H1 (cell line): ENCODE data around the gene FGF19. TPM values are rescaled to one million over a fixed set of nuclear protein-coding genes. Genes with fewer than 3 reads are reported as not detected.

ENCODE experiments used
- CTCF ChIA-PET: fragments of 300-600 bp; sonication (Branson Sonifier 250); formaldehyde crosslinking; loops from one replicate; lab custom pipeline; 2021; ENCODE audit not compliant: partially characterized antibody; lab: Charles Lee
- POLR2A ChIA-PET: fragments of 300-600 bp; sonication (Branson Sonifier 250); formaldehyde crosslinking; loops from one replicate; lab custom pipeline; 2021; ENCODE audit warnings: inconsistent platforms; ENCODE audit not compliant: partially characterized antibody; lab: Charles Lee
- DNase-seq, 2 experiments: peaks; one replicate each; pipeline versions ENCODE4 v3.0.0 to v3.0.0-alpha.2; 2010 to 2022; ENCODE audit warnings: low spot score in 2 of 2, low read depth in 1 of 2, mixed read lengths in 1 of 2
- FAIRE-seq: peaks from 2 replicates; lab custom pipeline; 2011; peaks lifted over from hg19 to GRCh38; lab: Jason Lieb, UNC
- H2AFZ ChIP-seq: 2 replicates; pipeline ENCODE4 v1.8.1; 2012; ENCODE audit warnings: low read length, inconsistent platforms
- H2AK5ac ChIP-seq: 2 replicates; pipeline ENCODE4 v1.6.1; 2013; ENCODE audit warnings: low read depth, low read length
- H2BK120ac ChIP-seq: replicated peaks from 2 replicates; pipeline ENCODE3; 2013; ENCODE audit warnings: low read depth, low read length, inconsistent platforms
- H2BK12ac ChIP-seq: 2 replicates; pipeline ENCODE4 v1.6.1; 2013; ENCODE audit warnings: low read depth, low read length
- H2BK15ac ChIP-seq: 2 replicates; pipeline ENCODE4 v1.6.1; 2013; ENCODE audit warnings: low read length
- H2BK20ac ChIP-seq: 2 replicates; pipeline ENCODE4 v1.6.1; 2013; ENCODE audit warnings: low read length
- H2BK5ac ChIP-seq: 2 replicates; pipeline ENCODE4 v1.6.1; 2013; ENCODE audit warnings: low read depth, low read length
- H3K14ac ChIP-seq: 2 replicates; pipeline ENCODE4 v1.6.1; 2013; ENCODE audit warnings: inconsistent platforms; ENCODE audit not compliant: insufficient read length
- H3K18ac ChIP-seq: 2 replicates; pipeline ENCODE4 v1.6.1; 2013; ENCODE audit warnings: low read length; ENCODE audit errors: extremely low read depth
- H3K23ac ChIP-seq: 2 replicates; pipeline ENCODE4 v1.6.1; 2013; ENCODE audit warnings: inconsistent platforms; ENCODE audit not compliant: insufficient read length
- H3K23me2 ChIP-seq: 2 replicates; pipeline ENCODE4 v1.6.1; 2013; ENCODE audit warnings: low read depth, low read length
- H3K27ac ChIP-seq: 2 replicates; pipeline ENCODE4 v1.6.1; 2011; ENCODE audit warnings: low read depth, low read length, inconsistent platforms
- H3K27me3 ChIP-seq, 4 experiments: replicated peaks in 1 of 4; 1 replicate in 1 of 4; 2 replicates in 3 of 4; pipeline versions ENCODE4 v1.6.1 to v1.8.1; 2011 to 2013; ENCODE audit warnings: low read length in 3 of 4, mild to moderate bottlenecking in 3 of 4, inconsistent platforms in 2 of 4, mixed read lengths in 2 of 4, moderate library complexity in 1 of 4; ENCODE audit not compliant: control insufficient read depth in 3 of 4, insufficient read depth in 3 of 4; ENCODE audit errors: extremely low read depth in 1 of 4
- H3K36me3 ChIP-seq, 4 experiments: 2 replicates each; pipeline versions ENCODE4 v1.6.1 to v1.8.1; 2011 to 2013; ENCODE audit warnings: mild to moderate bottlenecking in 4 of 4, low read length in 3 of 4, moderate library complexity in 2 of 4, control low read depth in 1 of 4, inconsistent platforms in 1 of 4; ENCODE audit not compliant: insufficient read depth in 4 of 4, control insufficient read depth in 2 of 4
- H3K4ac ChIP-seq: replicated peaks from 2 replicates; pipeline ENCODE3; 2013; ENCODE audit warnings: low read length, low read depth, mixed read lengths, inconsistent platforms; ENCODE audit not compliant: insufficient read length
- H3K4me1 ChIP-seq, 4 experiments: replicated peaks in 1 of 4; 1 replicate in 1 of 4; 2 replicates in 3 of 4; pipeline versions ENCODE4 v1.6.1 to v1.8.1; 2011 to 2013; ENCODE audit warnings: low read length in 3 of 4, inconsistent platforms in 2 of 4, mixed read lengths in 1 of 4; ENCODE audit not compliant: insufficient read depth in 4 of 4, control insufficient read depth in 3 of 4
- H3K4me2 ChIP-seq, 2 experiments: 2 replicates each; pipeline versions ENCODE4 v1.6.1 to v1.8.1; 2011 to 2013; ENCODE audit warnings: low read depth in 2 of 2, low read length in 2 of 2, control low read depth in 1 of 2, inconsistent platforms in 1 of 2, mild to moderate bottlenecking in 1 of 2; ENCODE audit not compliant: insufficient read depth in 1 of 2
- H3K4me3 ChIP-seq, 4 experiments: fragments of 200-600, 300-600 bp in 1 of 4; sonication (generic), shearing (Covaris generic), sonication (Bioruptor Twin) in 1 of 4; 2 replicates each; pipeline versions ENCODE4 v1.5.1 to v1.8.1; 2011 to 2016; ENCODE audit warnings: low read length in 4 of 4, low read depth in 3 of 4, control low read depth in 2 of 4, inconsistent platforms in 2 of 4, mild to moderate bottlenecking in 2 of 4, mixed read lengths in 1 of 4, moderate library complexity in 1 of 4; ENCODE audit not compliant: insufficient read depth in 2 of 4; ENCODE audit errors: extremely low read depth in 1 of 4
- H3K56ac ChIP-seq: replicated peaks from 2 replicates; pipeline ENCODE3; 2013; ENCODE audit warnings: low read depth, mild to moderate bottlenecking, mixed read lengths, low read length, inconsistent platforms; ENCODE audit not compliant: insufficient read length
- H3K79me1 ChIP-seq: 2 replicates; pipeline ENCODE4 v1.6.1; 2013; ENCODE audit warnings: low read depth, low read length, control low read depth
- H3K79me2 ChIP-seq, 2 experiments: 2 replicates each; pipeline versions ENCODE4 v1.6.1 to v1.8.1; 2012 to 2013; ENCODE audit warnings: low read length in 2 of 2, mild to moderate bottlenecking in 2 of 2, inconsistent platforms in 1 of 2; ENCODE audit not compliant: insufficient read depth in 2 of 2, control insufficient read depth in 1 of 2
- H3K9ac ChIP-seq, 4 experiments: replicated peaks in 1 of 4; 1 replicate in 1 of 4; 2 replicates in 3 of 4; pipeline versions ENCODE4 v1.6.1 to v1.8.1; 2011 to 2013; ENCODE audit warnings: low read depth in 3 of 4, low read length in 3 of 4, control low read depth in 2 of 4, mild to moderate bottlenecking in 2 of 4, moderate library complexity in 2 of 4, inconsistent platforms in 1 of 4; ENCODE audit errors: extremely low read depth in 1 of 4
- H3K9me3 ChIP-seq, 2 experiments: 2 replicates each; pipeline versions ENCODE4 v1.6.1 to v1.8.1; 2012 to 2013; ENCODE audit warnings: mild to moderate bottlenecking in 2 of 2, moderate library complexity in 2 of 2, control low read depth in 1 of 2, inconsistent platforms in 1 of 2, low read depth in 1 of 2, low read length in 1 of 2, mixed read lengths in 1 of 2; ENCODE audit not compliant: insufficient read depth in 2 of 2
- H4K20me1 ChIP-seq, 2 experiments: replicated peaks in 1 of 2; 2 replicates each; pipeline versions ENCODE3 to v1.8.1; 2011 to 2013; ENCODE audit warnings: inconsistent platforms in 2 of 2, low read length in 2 of 2, mild to moderate bottlenecking in 1 of 2; ENCODE audit not compliant: insufficient read depth in 2 of 2, control insufficient read depth in 1 of 2
- H4K5ac ChIP-seq: 2 replicates; pipeline ENCODE4 v1.6.1; 2013; ENCODE audit warnings: low read length, low read depth, mixed read lengths, inconsistent platforms; ENCODE audit not compliant: insufficient read length
- H4K8ac ChIP-seq: 2 replicates; pipeline ENCODE4 v1.8.0; 2013; ENCODE audit warnings: mild to moderate bottlenecking, moderate library complexity, low read length, inconsistent platforms; ENCODE audit not compliant: insufficient read depth; ENCODE audit errors: extremely low read depth
- H4K91ac ChIP-seq: replicated peaks from 2 replicates; pipeline ENCODE3; 2013; ENCODE audit warnings: low read length, mixed read lengths, inconsistent platforms; ENCODE audit not compliant: insufficient read length
- CHD1 ChIP-seq: IDR thresholded peaks from 2 replicates; pipeline ENCODE4 v1.6.1; 2012; ENCODE audit warnings: low read depth, low read length, improper control_type of control experiment
- CTCF ChIP-seq, 3 experiments: IDR thresholded peaks; 1 replicate in 2 of 3; 2 replicates in 1 of 3; pipeline versions ENCODE4 v1.5.1 to v1.6.1; 2011; ENCODE audit warnings: low read length in 3 of 3, mild to moderate bottlenecking in 3 of 3, inconsistent platforms in 2 of 3, low read depth in 1 of 3, moderate library complexity in 1 of 3; ENCODE audit not compliant: insufficient read depth in 1 of 3; ENCODE audit errors: control extremely low read depth in 1 of 3
- GABPA ChIP-seq: IDR thresholded peaks from 2 replicates; pipeline ENCODE4 v1.6.1; 2011; ENCODE audit warnings: mild to moderate bottlenecking, low read length, moderate library complexity, borderline replicate concordance; ENCODE audit not compliant: insufficient read depth
- RAD21 ChIP-seq, 2 experiments: IDR thresholded peaks in 1 of 2; conservative IDR thresholded peaks in 1 of 2; 2 replicates each; pipeline ENCODE4 v1.6.1; 2011; ENCODE audit warnings: low read depth in 2 of 2, low read length in 2 of 2, improper control_type of control experiment in 1 of 2, inconsistent platforms in 1 of 2, mild to moderate bottlenecking in 1 of 2, moderate library complexity in 1 of 2
- WGBS, 2 experiments: shearing (Covaris generic) in 1 of 2; methylation state at CpG; one replicate each; pipeline versions ENCODE4 v1.1.6 to v1.1.7; 2013 to 2015; ENCODE audit warnings: low lambda C conversion rate in 2 of 2, mixed read lengths in 2 of 2, inconsistent platforms in 1 of 2, low coverage in 1 of 2, missing lambda C conversion rate in 1 of 2; ENCODE audit not compliant: insufficient replicate concordance in 2 of 2, insufficient coverage in 1 of 2, insufficient read length in 1 of 2; ENCODE audit errors: extremely low coverage in 1 of 2, missing lambda C conversion rate in 1 of 2; 5-methylcytosine and 5-hydroxymethylcytosine counted together
- polyA plus RNA-seq, 7 experiments: library from polyadenylated mRNA; depleted of rRNA in 3 of 7; stranded (reverse) in 5 of 7; unstranded in 2 of 7; fragments of >200 nt in 5 of 7; fragments of 200-250 nt in 2 of 7; gene quantifications; 1 replicate in 5 of 7; 2 replicates in 1 of 7; 4 replicates in 1 of 7; pipeline versions ENCODE4 v1.2.1 to v1.2.3, GENCODE V29; 2011 to 2013; ENCODE audit warnings: missing spikeins in 2 of 7, mixed read lengths in 2 of 7
- total RNA-seq: library from RNA; stranded (reverse); fragmentation: NEBNext Ultra II Directional; extraction: Animal tissue kit (Norgen Biotek cat#: 25700); gene quantifications from 2 replicates; pipeline ENCODE4 v1.2.1, GENCODE V29; 2021

FGF19 gene
- total and polyA plus RNA-seq, 2 of the 8 experiments (the other 6 are each of a cell fraction or from before 2014, with no cell fraction given) = 9.6 to 14.8 TPM

GRCh38 chr11:69662021-69662698 is 41.7 kb downstream of the FGF19 start:
- Histone ChIP-seq H3K18ac (no peak overlapping the region), H2BK20ac (no peak overlapping the region), H3K27ac (no peak overlapping the region), H3K4me1 (peaks cover 5 to 16% (median 13%) of the 10 kb centered on the region in 4 experiments), H2BK12ac (no peak overlapping the region), H3K4me2 (no peak overlapping the region), H2BK15ac (no peak overlapping the region), H3K23me2 (no peaks in the 10 kb centered on the region), H3K79me1 (no peaks in the 10 kb centered on the region), H3K9ac (no peak overlapping the region), H2BK120ac (no peak overlapping the region), H3K79me2 (no peaks in the 10 kb centered on the region), H3K14ac (no peak overlapping the region), H3K36me3 (peaks cover 0 to 4% (median under 1%) of the 10 kb centered on the region in 4 experiments; a peak in 3 of 8 replicates), H4K5ac (no peak overlapping the region), H4K91ac (no peak overlapping the region), H3K27me3 (no peaks in the 10 kb centered on the region; a peak in 1 of 7 replicates), H2AK5ac (no peak overlapping the region), H3K56ac (no peak overlapping the region), H3K9me3 (no peaks in the 10 kb centered on the region), H2BK5ac (no peak overlapping the region), H3K23ac (no peak overlapping the region), H4K20me1 (peaks cover 0 to 2% of the 10 kb centered on the region in 2 experiments), H2AFZ (no peak overlapping the region), H4K8ac (no peak overlapping the region), H3K4me3 (no peak overlapping the region), H3K4ac (no peak overlapping the region)
- DNase-seq (no peak), FAIRE-seq (peak; percentile 7)
- 89% methylated on average over 16 of the region's 16 CpGs; no CpG with 5 or more reads in 1 of the 2 experiments for WGBS, 2 experiments
- POLR2A ChIA-PET = interaction anchor here (1.4 to 10.9 kb wide), 4 partner anchors 12 to 21 kb away, joined by 3 to 197 read pairs (median 6); partner anchors contain the start of genes CCND1 and LTO1
- TF ChIP-seq CHD1 = no peak
- TF ChIP-seq CTCF (IDR thresholded peaks at IDR 0.05; ENCODE audit: control extremely low read depth in 1 of 3, insufficient read depth in 1 of 3, low read depth in 1 of 3, low read length in 3 of 3) = peak; percentile 47 to 74 (median 54)
- TF ChIP-seq RAD21 (IDR thresholded peaks at IDR 0.05 in 1 of 2, conservative IDR thresholded peaks at IDR 0.05 in 1 of 2; ENCODE audit: low read depth in 2 of 2, low read length in 2 of 2) = peak; percentile 53 to 56
- TF ChIP-seq GABPA = no peak
- CTCF ChIA-PET = interaction anchor here (0.6 to 8.4 kb wide), 21 partner anchors 8 to 560 kb away, joined by 3 to 81 read pairs (median 4); partner anchors contain the start of gene LTO1
